HepG2 (cell line): Measurements from ENCODE around the gene SLBP. TPM values are rescaled to one million over a fixed set of nuclear protein-coding genes. Genes with fewer than 3 reads are reported as not detected.
A peak's percentile ranks its signal among the peaks of the same experiment; 100 is the strongest.

ENCODE experiments used
- ARNTL ChIP-seq: sonication (generic); formaldehyde crosslinking; IDR thresholded peaks from 2 replicates; pipeline ENCODE4 v1.4.0; 2020; ENCODE audit warnings: mild to moderate bottlenecking, missing genetic modification reagents
- CERS6 ChIP-seq: sonication (generic); formaldehyde crosslinking; IDR thresholded peaks from 2 replicates; pipeline ENCODE4 v1.5.0; 2020; ENCODE audit warnings: missing genetic modification reagents
- CREBL2 ChIP-seq: sonication (generic); formaldehyde crosslinking; IDR thresholded peaks from 2 replicates; pipeline ENCODE4 v1.8.1; 2023; ENCODE audit warnings: missing genetic modification reagents, mild to moderate bottlenecking, borderline replicate concordance
- GATAD1 ChIP-seq: IDR thresholded peaks from 2 replicates; pipeline ENCODE4 v1.6.1; 2016; ENCODE audit warnings: missing genetic modification reagents, missing compliant biosample characterization
- HDAC1 ChIP-seq: sonication (generic); formaldehyde crosslinking; IDR thresholded peaks from 2 replicates; pipeline ENCODE4 v1.5.1; 2020; ENCODE audit warnings: mild to moderate bottlenecking, missing genetic modification reagents
- HES4 ChIP-seq: sonication (generic); formaldehyde crosslinking; IDR thresholded peaks from 2 replicates; pipeline ENCODE4 v1.9.0; 2021; ENCODE audit warnings: mild to moderate bottlenecking, missing genetic modification reagents, borderline replicate concordance
- HHEX ChIP-seq: IDR thresholded peaks from 2 replicates; pipeline ENCODE4 v1.6.1; 2016; ENCODE audit warnings: control low read depth
- HNF4A ChIP-seq: sonication (generic); formaldehyde crosslinking; IDR thresholded peaks from 2 replicates; pipeline ENCODE4 v1.4.0; 2020; ENCODE audit warnings: missing genetic modification reagents
- KAT8 ChIP-seq: IDR thresholded peaks from 2 replicates; pipeline ENCODE4 v1.6.1; 2016; ENCODE audit warnings: missing genetic modification reagents, missing compliant biosample characterization
- KLF9 ChIP-seq: IDR thresholded peaks from 2 replicates; pipeline ENCODE4 v1.6.1; 2016; ENCODE audit warnings: low read depth
- KMT2A ChIP-seq: sonication (generic); formaldehyde crosslinking; IDR thresholded peaks from 2 replicates; pipeline ENCODE4 v1.4.0; 2020; ENCODE audit warnings: missing genetic modification reagents
- SP1 ChIP-seq, 2 experiments: fragments of 450-650 bp in 1 of 2; sonication (generic) in 1 of 2; formaldehyde crosslinking in 1 of 2; IDR thresholded peaks; 2 replicates each; pipeline versions ENCODE4 v1.4.0 to v1.6.1; 2016 to 2020; ENCODE audit warnings: missing genetic modification reagents in 1 of 2
- ZBTB7B ChIP-seq: sonication (generic); formaldehyde crosslinking; IDR thresholded peaks from 2 replicates; pipeline ENCODE4 v1.4.0; 2020; ENCODE audit warnings: missing genetic modification reagents
- ZC3H4 ChIP-seq: sonication (generic); formaldehyde crosslinking; IDR thresholded peaks from 2 replicates; pipeline ENCODE4 v1.4.0; 2020; ENCODE audit warnings: missing genetic modification reagents, borderline replicate concordance
- ZNF160 ChIP-seq: sonication (generic); formaldehyde crosslinking; IDR thresholded peaks from 2 replicates; pipeline ENCODE4 v1.8.0; 2022; ENCODE audit warnings: mild to moderate bottlenecking, inconsistent platforms, missing genetic modification reagents
- ZNF501 ChIP-seq: sonication (generic); formaldehyde crosslinking; IDR thresholded peaks from 2 replicates; pipeline ENCODE4 v1.5.1; 2020; ENCODE audit warnings: mild to moderate bottlenecking, moderate library complexity, missing genetic modification reagents
- ZNF562 ChIP-seq: sonication (generic); formaldehyde crosslinking; IDR thresholded peaks from 2 replicates; pipeline ENCODE4 v1.8.0; 2022; ENCODE audit warnings: missing genetic modification reagents, borderline replicate concordance
- ZNF646 ChIP-seq: sonication (generic); formaldehyde crosslinking; IDR thresholded peaks from 2 replicates; pipeline ENCODE4 v1.9.0; 2021; ENCODE audit warnings: mild to moderate bottlenecking, missing genetic modification reagents
- ZNF670 ChIP-seq: sonication (generic); formaldehyde crosslinking; IDR thresholded peaks from 2 replicates; pipeline ENCODE4 v1.8.0; 2022; ENCODE audit warnings: mild to moderate bottlenecking, missing genetic modification reagents, borderline replicate concordance
- ZNF776 ChIP-seq: sonication (generic); formaldehyde crosslinking; IDR thresholded peaks from 2 replicates; pipeline ENCODE4 v1.4.0; 2020; ENCODE audit warnings: mild to moderate bottlenecking, missing genetic modification reagents
- ZNF777 ChIP-seq: sonication (generic); formaldehyde crosslinking; IDR thresholded peaks from 2 replicates; pipeline ENCODE4 v1.4.0; 2020; ENCODE audit warnings: missing genetic modification reagents
- ZNF839 ChIP-seq: sonication (generic); formaldehyde crosslinking; IDR thresholded peaks from 2 replicates; pipeline ENCODE4 v1.4.0; 2020; ENCODE audit warnings: missing genetic modification reagents, mild to moderate bottlenecking, borderline replicate concordance
- polyA plus RNA-seq, 8 experiments: library from polyadenylated mRNA; depleted of rRNA in 3 of 8; stranded (reverse) in 7 of 8; unstranded in 1 of 8; fragments of >200 nt; fragmentation: Illumina TruSeq in 4 of 8; extraction: Trizol in 4 of 8; gene quantifications; 2 replicates each; pipeline versions ENCODE4 v1.2.1 to v1.2.3, GENCODE V29; 2011 to 2016; ENCODE audit warnings: low read depth in 4 of 8, missing spikeins in 1 of 8, mixed read lengths in 1 of 8; ENCODE audit not compliant: insufficient read depth in 1 of 8
- total RNA-seq, 5 experiments: library from RNA; depleted of rRNA; stranded (reverse); fragments of >200 nt; fragmentation: Illumina TruSeq; extraction: Trizol; gene quantifications; 2 replicates each; pipeline ENCODE4 v1.2.3, GENCODE V29; 2016; ENCODE audit warnings: low read depth in 1 of 5

SLBP gene
- total and polyA plus RNA-seq, 2 of the 13 experiments (the other 11 are each of a cell fraction or from before 2014, with no cell fraction given): 43.9 to 104 TPM

- TF ChIP-seq KLF9 (CRISPR knock-in tag) (peak; percentile 69; the same call in 1 of the 2 replicates), HHEX (no peak), ZNF670 (CRISPR knock-in tag) (no peak), KMT2A (CRISPR knock-in tag) (no peak), HNF4A (peak; percentile 10; the same call in 1 of the 2 replicates), HDAC1 (CRISPR knock-in tag) (peak; percentile 41; the same call in 1 of the 2 replicates), ZNF839 (CRISPR knock-in tag) (no peak), ZNF501 (CRISPR knock-in tag) (peak; percentile 21; the same call in 1 of the 2 replicates), KAT8 (CRISPR knock-in tag) (peak; percentile 68), ARNTL (CRISPR knock-in tag) (0 out of 2 replicates have a peak, but pooled peaks have one; percentile 22), HES4 (no peak), ZNF646 (CRISPR knock-in tag) (no peak), ZC3H4 (CRISPR knock-in tag) (0 out of 2 replicates have a peak, but pooled peaks have one; percentile 15), CERS6 (no peak), GATAD1 (CRISPR knock-in tag) (peak; percentile 37; the same call in 1 of the 2 replicates), ZNF160 (0 out of 2 replicates have a peak, but pooled peaks have one; percentile 39), ZNF562 (CRISPR knock-in tag) (no peak), ZNF776 (CRISPR knock-in tag) (peak; percentile 27; the same call in 1 of the 2 replicates), ZNF777 (CRISPR knock-in tag) (peak; percentile 13; the same call in 1 of the 2 replicates), SP1 (IDR thresholded peaks at IDR 0.05) (no peak), SP1 (CRISPR knock-in tag; IDR thresholded peaks at IDR 0.05) (peak; percentile 40; the same call in 1 of the 2 replicates), ZBTB7B (CRISPR knock-in tag) (peak; percentile 77; the same call in 1 of the 2 replicates), CREBL2 (CRISPR knock-in tag) (0 out of 2 replicates have a peak, but pooled peaks have one; percentile 12)
Measured at GRCh38 chr4:1752284-1753041, 40.3 kb upstream of the SLBP start (continued).
